Neuronal stem cell (in vitro differentiated cells): ENCODE measurements around the gene GRM1.
A peak's percentile ranks its signal among the peaks of the same experiment; 100 is the strongest.

Experiments used
- DNase-seq: peaks from one replicate; pipeline ENCODE4 v3.0.0-alpha.2; 2013; ENCODE audit warnings: low spot score
- H2AFZ ChIP-seq: one replicate; pipeline ENCODE4 v1.6.1; 2013; ENCODE audit warnings: mild to moderate bottlenecking, low read length, inconsistent platforms
- H2AK5ac ChIP-seq: 2 replicates; pipeline ENCODE4 v1.6.1; 2013; ENCODE audit warnings: low read depth, mild to moderate bottlenecking, inconsistent platforms, low read length, moderate library complexity, mixed read lengths
- H2BK120ac ChIP-seq: 2 replicates; pipeline ENCODE4 v1.6.1; 2013; ENCODE audit warnings: low read depth, mild to moderate bottlenecking, inconsistent platforms, low read length, moderate library complexity, mixed read lengths
- H2BK12ac ChIP-seq: one replicate; pipeline ENCODE4 v1.6.1; 2013; ENCODE audit warnings: low read length, inconsistent platforms
- H2BK15ac ChIP-seq: 2 replicates; pipeline ENCODE4 v1.6.1; 2013; ENCODE audit warnings: mild to moderate bottlenecking, low read length, inconsistent platforms, mixed read lengths
- H2BK5ac ChIP-seq: one replicate; pipeline ENCODE4 v1.6.1; 2013; ENCODE audit warnings: inconsistent platforms, mild to moderate bottlenecking, low read length, moderate library complexity
- H3K14ac ChIP-seq: one replicate; pipeline ENCODE4 v1.6.1; 2013; ENCODE audit warnings: low read length, inconsistent platforms
- H3K18ac ChIP-seq: 2 replicates; pipeline ENCODE4 v1.6.1; 2013; ENCODE audit warnings: low read length, inconsistent platforms
- H3K23ac ChIP-seq: 2 replicates; pipeline ENCODE4 v1.6.1; 2013; ENCODE audit warnings: low read depth, mild to moderate bottlenecking, mixed read lengths, low read length, inconsistent platforms; ENCODE audit not compliant: poor library complexity
- H3K27ac ChIP-seq: replicated peaks from 3 replicates; pipeline ENCODE4 v1.5.1; 2013; ENCODE audit warnings: low read length, inconsistent platforms
- H3K27me3 ChIP-seq, 3 experiments: 2 replicates each; pipeline ENCODE4 v1.6.1; 2013; ENCODE audit warnings: low read length in 3 of 3, mild to moderate bottlenecking in 2 of 3, inconsistent platforms in 1 of 3, low read depth in 1 of 3, mixed read lengths in 1 of 3, moderate library complexity in 1 of 3; ENCODE audit not compliant: control insufficient read depth in 3 of 3, insufficient read depth in 3 of 3
- H3K36me3 ChIP-seq, 2 donors: replicated peaks in 1 of 2; 2 replicates each; pipeline ENCODE4 v1.6.1; 2013; ENCODE audit warnings: low read length in 2 of 2; ENCODE audit not compliant: control insufficient read depth in 2 of 2, insufficient read depth in 2 of 2
- H3K4ac ChIP-seq: 2 replicates; pipeline ENCODE4 v1.6.1; 2013; ENCODE audit warnings: inconsistent platforms, mild to moderate bottlenecking, low read length, moderate library complexity
- H3K4me1 ChIP-seq, 2 donors: 1 replicate in 1 of 2; 2 replicates in 1 of 2; pipeline ENCODE4 v1.6.1; 2013; ENCODE audit warnings: low read length in 2 of 2, low read depth in 1 of 2; ENCODE audit not compliant: control insufficient read depth in 2 of 2, insufficient read depth in 1 of 2
- H3K4me2 ChIP-seq: one replicate; pipeline ENCODE4 v1.6.1; 2013; ENCODE audit warnings: mild to moderate bottlenecking, low read length, inconsistent platforms; ENCODE audit not compliant: insufficient read depth, poor library complexity, severe bottlenecking
- H3K4me3 ChIP-seq, 2 donors: 2 replicates each; pipeline ENCODE4 v1.5.1; 2013; ENCODE audit warnings: low read length in 2 of 2, mild to moderate bottlenecking in 2 of 2, inconsistent platforms in 1 of 2, moderate library complexity in 1 of 2
- H3K79me1 ChIP-seq: one replicate; pipeline ENCODE4 v1.6.1; 2013; ENCODE audit warnings: low read depth, mild to moderate bottlenecking, inconsistent platforms, low read length, moderate library complexity
- H3K9ac ChIP-seq: one replicate; pipeline ENCODE4 v1.6.1; 2013; ENCODE audit warnings: mild to moderate bottlenecking, low read depth, low read length, inconsistent platforms; ENCODE audit not compliant: poor library complexity
- H3K9me3 ChIP-seq, 2 donors: replicated peaks in 1 of 2; 2 replicates each; pipeline versions ENCODE3 to v1.6.1; 2013; ENCODE audit warnings: low read length in 2 of 2, mild to moderate bottlenecking in 2 of 2, inconsistent platforms in 1 of 2, low read depth in 1 of 2, mixed read lengths in 1 of 2, moderate library complexity in 1 of 2; ENCODE audit not compliant: control insufficient read depth in 2 of 2, insufficient read depth in 1 of 2
- H4K8ac ChIP-seq: one replicate; pipeline ENCODE4 v1.6.1; 2013; ENCODE audit warnings: low read depth, mild to moderate bottlenecking, inconsistent platforms, low read length, moderate library complexity
- H4K91ac ChIP-seq: one replicate; pipeline ENCODE4 v1.6.1; 2013; ENCODE audit warnings: low read length, low read depth, mild to moderate bottlenecking, inconsistent platforms; ENCODE audit not compliant: poor library complexity
- WGBS, 2 donors: extraction: QIAGEN DNeasy Blood & Tissue Kit; methylation state at CpG; one replicate each; pipeline ENCODE4 v1.1.7; 2013; ENCODE audit warnings: missing lambda C conversion rate in 2 of 2, mixed read lengths in 1 of 2; ENCODE audit not compliant: insufficient read length in 2 of 2, insufficient replicate concordance in 1 of 2; ENCODE audit errors: extremely low coverage in 2 of 2; 5-methylcytosine and 5-hydroxymethylcytosine counted together

GRM1 gene

GRCh38 chr6:146103416-146104072 is 74.7 kb downstream of the GRM1 start:
- H2BK120ac ChIP-seq, result no peak overlapping the region
- H3K36me3 ChIP-seq, result no peaks in the 10 kb centered on the region
- no peak overlapping the region for H2AK5ac ChIP-seq
- no peak overlapping the region for H3K4ac ChIP-seq
- no CpG with 5 or more reads among the region's 3 CpGs for WGBS, 2 donors
- no peaks in the 10 kb centered on the region for H3K79me1 ChIP-seq
- no peak overlapping the region for H4K91ac ChIP-seq
- H3K4me1 ChIP-seq, result peaks cover 0 to 4% of the 10 kb centered on the region in 2 donors
- no peak overlapping the region for H3K9ac ChIP-seq
- no peak for DNase-seq
- H3K27me3 ChIP-seq, result no peaks in the 10 kb centered on the region
- no peak overlapping the region for H3K23ac ChIP-seq
- no peaks in the 10 kb centered on the region for H3K9me3 ChIP-seq
- H2BK5ac ChIP-seq, result no peak overlapping the region
- H3K27ac ChIP-seq, result no peak overlapping the region
- H2BK15ac ChIP-seq, result no peak overlapping the region
- no peak overlapping the region for H2BK12ac ChIP-seq
- no peak overlapping the region for H3K4me2 ChIP-seq
- no peak overlapping the region for H3K18ac ChIP-seq
- peak overlapping the region; percentile 77 for H2AFZ ChIP-seq
- H4K8ac ChIP-seq, result no peak overlapping the region
- H3K4me3 ChIP-seq, result no peak overlapping the region
- H3K14ac ChIP-seq, result no peak overlapping the region

GRCh38 chr6:146106532-146106931 is 77.7 kb downstream of the GRM1 start:
- no peaks in the 10 kb centered on the region for H3K79me1 ChIP-seq

GRCh38 chr6:146110990-146111389 is 82.1 kb downstream of the GRM1 start:
- no peak overlapping the region for H2AK5ac ChIP-seq
- H3K4ac ChIP-seq, result no peak overlapping the region
- H2BK12ac ChIP-seq, result no peak overlapping the region
- no peak overlapping the region for H4K91ac ChIP-seq
- no peak overlapping the region for H3K9ac ChIP-seq
- H3K18ac ChIP-seq, result no peak overlapping the region
- no peak overlapping the region for H3K14ac ChIP-seq
- no peaks in the 10 kb centered on the region for H3K36me3 ChIP-seq
- H2BK15ac ChIP-seq, result no peak overlapping the region
- H3K27ac ChIP-seq, result no peak overlapping the region
- no peak overlapping the region for H3K4me3 ChIP-seq
- no peak overlapping the region for H3K23ac ChIP-seq
- WGBS, 2 donors, result no CpG with 5 or more reads among the region's 1 CpG
- H3K4me1 ChIP-seq, result no peaks in the 10 kb centered on the region
- no peaks in the 10 kb centered on the region for H3K27me3 ChIP-seq
- no peak overlapping the region for H3K4me2 ChIP-seq
- peaks cover 0 to 2% of the 10 kb centered on the region in 2 donors for H3K9me3 ChIP-seq
- no peak overlapping the region for H2BK5ac ChIP-seq
- H2BK120ac ChIP-seq, result no peak overlapping the region
- H4K8ac ChIP-seq, result no peak overlapping the region
- no peak for DNase-seq
- no peak overlapping the region for H2AFZ ChIP-seq
- no peaks in the 10 kb centered on the region for H3K79me1 ChIP-seq

More at GRCh38 chr6:146106532-146106931, 77.7 kb downstream of the GRM1 start:
- Histone ChIP-seq H4K8ac (no peak overlapping the region), H2BK120ac (no peak overlapping the region), H2BK12ac (no peak overlapping the region), H3K27me3 (no peaks in the 10 kb centered on the region), H3K4ac (no peak overlapping the region), H3K14ac (no peak overlapping the region), H3K4me1 (peaks cover 0 to 4% of the 10 kb centered on the region in 2 donors), H3K36me3 (no peaks in the 10 kb centered on the region), H4K91ac (no peak overlapping the region), H3K18ac (no peak overlapping the region), H3K9me3 (peaks cover 0 to 2% of the 10 kb centered on the region in 2 donors), H2BK5ac (no peak overlapping the region), H3K4me2 (no peak overlapping the region), H3K4me3 (no peak overlapping the region), H2BK15ac (no peak overlapping the region), H3K23ac (no peak overlapping the region), H3K27ac (no peak overlapping the region), H3K9ac (no peak overlapping the region), H2AFZ (no peak overlapping the region), H2AK5ac (no peak overlapping the region)
- no peak for DNase-seq
- WGBS, 2 donors, result no CpG with 5 or more reads among the region's 2 CpGs

- no peak overlapping the region for H3K4me3 ChIP-seq
- no peaks in the 10 kb centered on the region for H3K79me1 ChIP-seq
- no peak overlapping the region for H3K9ac ChIP-seq
- H3K27me3 ChIP-seq, result no peaks in the 10 kb centered on the region
- H2BK5ac ChIP-seq, result no peak overlapping the region
- H3K36me3 ChIP-seq, result no peaks in the 10 kb centered on the region
- no peak overlapping the region for H3K18ac ChIP-seq
- no peak overlapping the region for H3K4ac ChIP-seq
- H2AK5ac ChIP-seq, result no peak overlapping the region
- H4K8ac ChIP-seq, result no peak overlapping the region
- no peak overlapping the region for H3K14ac ChIP-seq
- DNase-seq, result no peak
- no peak overlapping the region for H2BK120ac ChIP-seq
- no peak overlapping the region for H4K91ac ChIP-seq
- H3K9me3 ChIP-seq, result peaks cover 0 to 2% of the 10 kb centered on the region in 2 donors
- H2BK15ac ChIP-seq, result no peak overlapping the region
- H2AFZ ChIP-seq, result no peak overlapping the region
- no peaks in the 10 kb centered on the region for H3K4me1 ChIP-seq
- no peak overlapping the region for H2BK12ac ChIP-seq
- H3K4me2 ChIP-seq, result no peak overlapping the region
- H3K27ac ChIP-seq, result no peak overlapping the region
- H3K23ac ChIP-seq, result no peak overlapping the region
Observed at GRCh38 chr6:146111881-146112450, 83.1 kb downstream of the GRM1 start.
